Neural cell (in vitro differentiated cells): ENCODE measurements around the gene NKD2.

Experiments used
- EP300 ChIP-seq: fragments of 450-650 bp; conservative IDR thresholded peaks from 2 replicates; pipeline ENCODE4 v1.6.1; 2014; ENCODE audit warnings: antibody characterized with exemption, mild to moderate bottlenecking, moderate library complexity; ENCODE audit not compliant: poor library complexity, severe bottlenecking
- EZH2 ChIP-seq: fragments of 200-600, 300-800 bp; shearing (Covaris generic), sonication (generic); IDR thresholded peaks from 2 replicates; pipeline ENCODE4 v1.6.1; 2014; ENCODE audit warnings: antibody characterized with exemption, low read length, borderline replicate concordance, mild to moderate bottlenecking; ENCODE audit not compliant: insufficient read depth, poor library complexity, severe bottlenecking
- POLR2AphosphoS5 ChIP-seq: IDR thresholded peaks from 2 replicates; pipeline ENCODE4 v1.6.1; 2012
- TF ChIP-seq, protein P1 (sequence below): fragments of 450-650 bp; IDR thresholded peaks from 2 replicates; pipeline ENCODE4 v1.5.1; 2014; ENCODE audit warnings: antibody characterized with exemption, mild to moderate bottlenecking, moderate library complexity; ENCODE audit not compliant: poor library complexity, severe bottlenecking

DNA sequence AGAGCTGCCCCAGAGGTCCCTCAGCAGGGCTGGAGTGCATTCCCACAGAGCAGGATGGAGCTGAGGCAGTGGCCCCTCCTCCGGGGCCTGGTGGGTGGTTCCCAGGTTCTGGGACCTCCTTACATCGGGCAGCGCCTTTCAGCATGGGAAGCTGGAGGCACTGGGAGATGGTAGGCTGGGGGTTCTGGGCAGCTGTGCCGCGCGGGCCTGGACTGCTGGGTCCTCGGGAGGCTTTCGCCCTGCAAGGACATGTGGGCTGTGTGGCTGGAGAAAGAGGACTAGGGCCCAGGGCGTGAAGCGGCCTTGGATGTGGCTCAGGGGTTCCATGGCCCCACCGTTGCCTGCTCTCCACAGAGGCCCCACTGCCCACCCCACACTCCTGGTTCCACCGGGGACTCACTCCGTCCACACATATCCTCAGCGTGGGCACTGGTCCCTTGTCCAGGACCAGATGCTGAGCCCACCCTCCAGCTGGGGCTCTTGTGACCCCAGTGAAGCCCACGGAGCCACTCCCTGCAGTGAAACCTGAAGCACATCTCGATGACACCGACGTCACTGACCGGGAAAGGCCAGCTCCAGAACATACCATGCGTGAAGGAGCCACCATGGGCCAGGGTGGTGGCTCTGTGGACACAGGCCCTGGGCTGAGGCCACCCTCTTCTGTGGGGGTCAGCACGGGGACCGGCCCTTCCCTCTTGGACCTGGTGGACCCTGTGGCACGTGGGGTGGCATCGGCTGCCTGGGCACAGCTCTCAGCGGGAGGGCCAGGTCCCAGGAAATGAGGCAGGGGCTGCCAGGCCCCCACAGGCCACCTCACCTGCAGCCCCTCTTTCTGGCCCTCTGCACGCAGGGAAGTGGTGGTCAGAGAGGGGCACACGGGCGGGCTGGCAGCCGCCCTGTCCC, 31.5 kb upstream of the NKD2 start:
- no peak for TF ChIP-seq EZH2
- TF ChIP-seq, protein P1, sequence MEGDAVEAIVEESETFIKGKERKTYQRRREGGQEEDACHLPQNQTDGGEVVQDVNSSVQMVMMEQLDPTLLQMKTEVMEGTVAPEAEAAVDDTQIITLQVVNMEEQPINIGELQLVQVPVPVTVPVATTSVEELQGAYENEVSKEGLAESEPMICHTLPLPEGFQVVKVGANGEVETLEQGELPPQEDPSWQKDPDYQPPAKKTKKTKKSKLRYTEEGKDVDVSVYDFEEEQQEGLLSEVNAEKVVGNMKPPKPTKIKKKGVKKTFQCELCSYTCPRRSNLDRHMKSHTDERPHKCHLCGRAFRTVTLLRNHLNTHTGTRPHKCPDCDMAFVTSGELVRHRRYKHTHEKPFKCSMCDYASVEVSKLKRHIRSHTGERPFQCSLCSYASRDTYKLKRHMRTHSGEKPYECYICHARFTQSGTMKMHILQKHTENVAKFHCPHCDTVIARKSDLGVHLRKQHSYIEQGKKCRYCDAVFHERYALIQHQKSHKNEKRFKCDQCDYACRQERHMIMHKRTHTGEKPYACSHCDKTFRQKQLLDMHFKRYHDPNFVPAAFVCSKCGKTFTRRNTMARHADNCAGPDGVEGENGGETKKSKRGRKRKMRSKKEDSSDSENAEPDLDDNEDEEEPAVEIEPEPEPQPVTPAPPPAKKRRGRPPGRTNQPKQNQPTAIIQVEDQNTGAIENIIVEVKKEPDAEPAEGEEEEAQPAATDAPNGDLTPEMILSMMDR = no peak
- no peak for TF ChIP-seq EP300
- no peak for TF ChIP-seq POLR2AphosphoS5
